Measurements from ENCODE around the gene LYZL4. TPM values are rescaled to one million over a fixed set of nuclear protein-coding genes. Genes with fewer than 3 reads are reported as not detected.

LYZL4 gene
- total RNA-seq, 1 donor from 2014 or later, result not detected

DNA sequence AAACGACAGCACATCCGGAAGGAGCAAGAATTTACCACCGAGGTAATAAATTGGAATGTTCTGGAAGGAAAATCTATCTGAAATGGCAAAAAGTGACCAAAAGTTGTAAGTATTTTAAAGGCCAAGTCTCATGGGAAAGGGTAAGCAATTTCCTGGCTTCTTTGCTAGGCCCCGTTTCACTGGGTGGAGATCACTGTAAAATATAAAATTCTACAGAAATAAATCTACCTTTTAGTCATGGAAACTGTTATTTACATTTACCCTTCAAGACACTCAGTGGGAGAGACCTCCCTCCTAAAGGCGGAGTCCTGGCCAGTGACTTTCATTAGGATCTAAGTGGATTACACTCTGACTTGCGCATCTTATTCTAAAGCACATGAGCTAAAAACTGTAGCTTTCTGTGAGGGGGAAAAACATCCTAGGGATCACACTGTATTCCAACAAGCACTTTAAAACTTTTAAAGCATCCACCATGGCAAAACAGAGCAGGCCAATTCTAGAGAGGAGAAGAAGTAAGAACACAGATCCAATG, 28.8 kb downstream of the LYZL4 start:
- H3K27me3 ChIP-seq, result no peaks in the 10 kb centered on the region
- intact Hi-C loops (cut with DNase I), result no loop called here
- H3K27ac ChIP-seq, result no peak overlapping the region
- TF ChIP-seq, protein P1, sequence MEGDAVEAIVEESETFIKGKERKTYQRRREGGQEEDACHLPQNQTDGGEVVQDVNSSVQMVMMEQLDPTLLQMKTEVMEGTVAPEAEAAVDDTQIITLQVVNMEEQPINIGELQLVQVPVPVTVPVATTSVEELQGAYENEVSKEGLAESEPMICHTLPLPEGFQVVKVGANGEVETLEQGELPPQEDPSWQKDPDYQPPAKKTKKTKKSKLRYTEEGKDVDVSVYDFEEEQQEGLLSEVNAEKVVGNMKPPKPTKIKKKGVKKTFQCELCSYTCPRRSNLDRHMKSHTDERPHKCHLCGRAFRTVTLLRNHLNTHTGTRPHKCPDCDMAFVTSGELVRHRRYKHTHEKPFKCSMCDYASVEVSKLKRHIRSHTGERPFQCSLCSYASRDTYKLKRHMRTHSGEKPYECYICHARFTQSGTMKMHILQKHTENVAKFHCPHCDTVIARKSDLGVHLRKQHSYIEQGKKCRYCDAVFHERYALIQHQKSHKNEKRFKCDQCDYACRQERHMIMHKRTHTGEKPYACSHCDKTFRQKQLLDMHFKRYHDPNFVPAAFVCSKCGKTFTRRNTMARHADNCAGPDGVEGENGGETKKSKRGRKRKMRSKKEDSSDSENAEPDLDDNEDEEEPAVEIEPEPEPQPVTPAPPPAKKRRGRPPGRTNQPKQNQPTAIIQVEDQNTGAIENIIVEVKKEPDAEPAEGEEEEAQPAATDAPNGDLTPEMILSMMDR (IDR thresholded peaks at IDR 0.05), result no peak
- no peak for DNase-seq (ENCODE audit: low spot score in 2 of 2)
- no peak overlapping the region for H3K4me3 ChIP-seq
- no peaks in the 10 kb centered on the region for H3K9me3 ChIP-seq
- no peaks in the 10 kb centered on the region for H3K4me1 ChIP-seq
- no peaks in the 10 kb centered on the region for H3K36me3 ChIP-seq

DNA sequence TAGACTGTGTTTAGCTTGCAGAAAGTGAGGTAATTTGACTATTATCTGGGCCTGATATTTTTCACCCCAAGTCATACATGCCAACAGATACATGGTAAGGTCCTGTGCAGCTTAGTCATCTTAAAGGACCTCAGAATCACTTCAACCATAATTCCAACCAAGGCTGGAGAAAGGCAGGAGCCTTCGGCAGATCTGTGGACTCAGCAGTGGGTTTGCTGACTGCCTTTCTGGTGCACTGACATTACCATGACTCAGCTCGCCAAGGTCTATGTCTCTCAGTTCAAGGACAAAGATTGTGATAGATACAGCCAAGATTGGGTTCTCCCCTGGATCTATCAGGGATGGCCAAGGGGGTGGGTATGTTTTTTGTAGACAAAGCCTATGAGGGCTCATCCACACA, 32.7 kb downstream of the LYZL4 start:
- H3K4me1 ChIP-seq, result no peaks in the 10 kb centered on the region
- H3K4me3 ChIP-seq, result no peak overlapping the region
- intact Hi-C loops (cut with DNase I), result no loop called here
- no peaks in the 10 kb centered on the region for H3K9me3 ChIP-seq
- DNase-seq (ENCODE audit: low spot score in 2 of 2), result no peak
- no peaks in the 10 kb centered on the region for H3K36me3 ChIP-seq
- no peaks in the 10 kb centered on the region for H3K27me3 ChIP-seq
- H3K27ac ChIP-seq, result no peak overlapping the region
- TF ChIP-seq, protein P1 (IDR thresholded peaks at IDR 0.05), result no peak

DNA sequence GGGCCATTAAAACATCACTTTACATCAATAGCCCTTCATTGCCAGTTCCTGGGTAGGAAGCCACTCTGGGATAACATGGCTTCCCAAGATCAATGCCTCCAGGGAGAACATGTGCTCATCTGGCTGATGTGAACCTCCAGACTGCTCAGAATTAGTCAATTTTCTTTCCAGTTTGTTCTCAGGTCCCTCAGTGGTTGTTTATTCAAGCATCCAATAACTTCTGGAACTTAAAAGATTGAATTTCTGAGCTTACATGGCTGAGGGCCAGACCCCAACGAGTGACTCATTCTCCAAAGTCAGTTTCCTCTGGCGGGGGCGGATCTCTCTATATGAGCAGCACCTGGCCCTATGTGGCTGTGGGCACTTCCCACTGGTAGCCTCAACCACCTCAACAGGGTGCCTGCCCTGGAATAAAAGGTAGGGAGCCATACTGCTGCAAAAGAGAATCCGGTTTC, 34.0 kb downstream of the LYZL4 start:
- intact Hi-C loops (cut with DNase I), result no loop called here
- no peak for DNase-seq (ENCODE audit: low spot score in 2 of 2)

DNA sequence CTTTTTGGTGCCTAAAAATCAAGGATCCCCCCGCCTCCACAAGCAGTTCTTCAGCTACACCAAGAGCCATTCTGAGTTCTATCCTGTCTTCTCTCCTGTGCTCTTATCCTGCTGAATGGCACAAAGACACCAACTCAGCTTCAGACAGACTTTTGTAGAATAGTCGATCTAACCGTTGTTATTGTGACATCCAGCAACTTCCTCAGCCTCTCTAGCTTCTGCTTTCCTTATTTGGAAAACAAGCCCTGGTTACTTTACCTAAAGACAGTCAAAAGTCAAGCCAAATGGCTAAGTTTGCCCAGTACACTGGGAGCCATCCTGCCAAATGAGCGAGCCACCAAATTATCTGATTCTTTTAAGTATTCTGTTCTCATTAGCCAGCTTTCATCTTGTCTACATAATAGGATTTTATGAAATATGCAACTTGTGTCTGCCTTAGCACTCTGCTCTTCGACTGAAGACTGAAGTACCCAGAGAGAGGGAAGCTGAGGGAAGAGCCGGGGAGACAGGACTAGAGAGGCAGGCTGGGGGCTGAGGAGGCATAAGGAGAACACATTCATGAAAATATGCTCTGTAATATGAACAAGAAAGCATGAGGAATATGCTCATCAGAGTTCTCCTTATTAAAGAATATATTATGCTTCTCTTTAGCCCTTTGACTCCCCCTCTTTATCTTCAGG, 35.1 kb downstream of the LYZL4 start:
- Histone ChIP-seq H3K27me3 (no peaks in the 10 kb centered on the region), H3K4me1 (no peaks in the 10 kb centered on the region), H3K9me3 (no peaks in the 10 kb centered on the region), H3K4me3 (no peak overlapping the region), H3K36me3 (no peaks in the 10 kb centered on the region), H3K27ac (no peak overlapping the region)
- DNase-seq (ENCODE audit: low spot score in 2 of 2), result no peak
- TF ChIP-seq, protein P1 (IDR thresholded peaks at IDR 0.05), result no peak
- intact Hi-C loops (cut with DNase I), result no loop called here

More for the DNA sequence above, 34.0 kb downstream of the LYZL4 start:
- no peak overlapping the region for H3K27ac ChIP-seq
- no peak overlapping the region for H3K4me3 ChIP-seq
- TF ChIP-seq, protein P1 (IDR thresholded peaks at IDR 0.05), result no peak
- H3K9me3 ChIP-seq, result no peaks in the 10 kb centered on the region
- no peaks in the 10 kb centered on the region for H3K27me3 ChIP-seq
- no peaks in the 10 kb centered on the region for H3K4me1 ChIP-seq
- H3K36me3 ChIP-seq, result no peaks in the 10 kb centered on the region

DNA sequence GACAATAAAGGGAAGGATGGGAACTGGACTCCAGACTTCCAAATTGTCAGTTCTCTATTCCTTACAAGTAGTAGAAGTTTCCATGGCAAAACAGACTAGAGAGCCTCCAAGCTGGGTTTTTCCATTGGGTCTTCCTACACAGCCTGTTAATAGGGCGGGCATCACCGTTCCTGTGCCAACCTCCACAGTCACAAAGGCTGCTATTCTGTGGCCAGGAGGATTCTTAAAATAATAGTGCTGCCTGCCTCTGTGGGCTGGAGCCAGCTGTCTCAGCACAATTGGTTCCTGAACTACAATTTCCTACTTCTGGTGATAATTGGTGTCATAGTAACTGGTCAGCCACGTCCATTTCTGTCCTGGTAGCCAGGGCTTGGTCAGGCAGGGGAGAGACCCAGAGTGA, 38.6 kb downstream of the LYZL4 start:
- Histone ChIP-seq H3K36me3 (no peaks in the 10 kb centered on the region), H3K4me3 (no peak overlapping the region), H3K4me1 (no peaks in the 10 kb centered on the region), H3K27ac (no peak overlapping the region), H3K27me3 (no peaks in the 10 kb centered on the region), H3K9me3 (no peaks in the 10 kb centered on the region)
- no peak for DNase-seq (ENCODE audit: low spot score in 2 of 2)
- TF ChIP-seq, protein P1 (IDR thresholded peaks at IDR 0.05), result no peak
- intact Hi-C loops (cut with DNase I), result no loop called here
